Measurements from ENCODE around the gene SNED1. TPM values are rescaled to one million over a fixed set of nuclear protein-coding genes. Genes with fewer than 3 reads are reported as not detected.

Gene SNED1
- total RNA-seq, 4 donors from 2014 or later = 5.6 to 31.9 (median 13.2) TPM

DNA sequence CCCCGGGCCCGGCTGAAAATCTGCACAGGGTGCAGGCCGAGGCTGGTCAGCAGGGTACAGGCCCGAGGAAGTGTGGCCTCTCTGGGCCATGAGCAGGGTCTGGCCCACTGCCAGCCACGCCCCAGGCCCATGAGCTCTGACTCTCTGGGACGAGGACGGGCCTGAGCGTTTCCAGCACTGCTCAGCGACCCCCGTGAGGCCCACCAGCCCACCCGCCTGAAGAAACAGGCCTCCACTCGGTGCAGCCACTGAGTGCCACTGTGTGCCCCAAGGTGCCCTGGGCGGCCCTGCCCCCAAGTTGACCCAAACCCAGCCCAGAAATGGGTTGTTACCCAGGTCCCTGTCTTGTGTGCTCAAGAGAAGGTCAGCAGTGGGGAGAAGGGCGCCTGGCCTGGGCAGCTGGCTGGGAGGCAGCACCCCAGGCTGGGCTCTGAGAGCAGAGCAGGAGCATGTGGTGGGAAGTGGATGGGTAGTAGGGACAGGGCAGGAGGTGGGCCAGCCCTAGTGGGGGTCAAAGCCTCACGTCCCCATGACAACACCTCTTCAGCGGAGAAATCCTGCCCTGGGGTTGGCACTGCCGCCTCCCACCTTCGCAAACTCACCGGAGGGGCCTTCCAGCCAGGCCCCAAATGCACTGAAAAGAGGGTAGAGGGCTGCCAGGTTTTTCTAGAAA lies 2.1 kb upstream of the SNED1 start:
- Histone ChIP-seq H3K9me3 (no peaks in the 10 kb centered on the region), H3K27ac (peak overlapping the region; percentile 68), H3K4me1 (peaks cover 64% of the 10 kb centered on the region), H3K27me3 (peaks cover 12% of the 10 kb centered on the region), H3K4me3 (no peak overlapping the region), H3K36me3 (no peaks in the 10 kb centered on the region)
- DNase-seq (ENCODE audit: low spot score in 2 of 2) = peak; percentile 62 to 77
- 83% methylated on average over 12 of the region's 19 CpGs for WGBS
- TF ChIP-seq, protein P1, sequence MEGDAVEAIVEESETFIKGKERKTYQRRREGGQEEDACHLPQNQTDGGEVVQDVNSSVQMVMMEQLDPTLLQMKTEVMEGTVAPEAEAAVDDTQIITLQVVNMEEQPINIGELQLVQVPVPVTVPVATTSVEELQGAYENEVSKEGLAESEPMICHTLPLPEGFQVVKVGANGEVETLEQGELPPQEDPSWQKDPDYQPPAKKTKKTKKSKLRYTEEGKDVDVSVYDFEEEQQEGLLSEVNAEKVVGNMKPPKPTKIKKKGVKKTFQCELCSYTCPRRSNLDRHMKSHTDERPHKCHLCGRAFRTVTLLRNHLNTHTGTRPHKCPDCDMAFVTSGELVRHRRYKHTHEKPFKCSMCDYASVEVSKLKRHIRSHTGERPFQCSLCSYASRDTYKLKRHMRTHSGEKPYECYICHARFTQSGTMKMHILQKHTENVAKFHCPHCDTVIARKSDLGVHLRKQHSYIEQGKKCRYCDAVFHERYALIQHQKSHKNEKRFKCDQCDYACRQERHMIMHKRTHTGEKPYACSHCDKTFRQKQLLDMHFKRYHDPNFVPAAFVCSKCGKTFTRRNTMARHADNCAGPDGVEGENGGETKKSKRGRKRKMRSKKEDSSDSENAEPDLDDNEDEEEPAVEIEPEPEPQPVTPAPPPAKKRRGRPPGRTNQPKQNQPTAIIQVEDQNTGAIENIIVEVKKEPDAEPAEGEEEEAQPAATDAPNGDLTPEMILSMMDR (IDR thresholded peaks at IDR 0.05) = no peak
- TF ChIP-seq POLR2AphosphoS5 (IDR thresholded peaks at IDR 0.05) = no peak
- no peak for TF ChIP-seq EP300 (IDR thresholded peaks at IDR 0.05)
- TF ChIP-seq POLR2A (IDR thresholded peaks at IDR 0.05) = no peak

DNA sequence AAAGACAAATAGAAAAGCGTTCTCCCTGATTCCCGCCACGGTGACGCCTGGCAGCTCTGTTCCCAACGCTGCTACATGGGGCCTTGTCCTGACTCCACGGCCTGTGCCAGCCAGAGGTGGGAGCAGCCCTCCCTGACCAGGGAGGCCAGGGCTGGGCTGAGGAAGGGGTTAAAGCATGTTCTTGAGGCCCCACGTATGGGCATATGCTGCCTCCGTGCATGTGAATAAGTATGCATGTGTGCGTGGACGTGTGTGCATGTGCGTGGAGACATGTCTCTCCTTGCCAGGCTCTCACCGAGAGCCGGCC lies 1.6 kb upstream of the SNED1 start:
- no peaks in the 10 kb centered on the region for H3K9me3 ChIP-seq
- peak overlapping the region; percentile 68 for H3K27ac ChIP-seq
- no peaks in the 10 kb centered on the region for H3K36me3 ChIP-seq
- WGBS = 86% methylated on average over 11 of the region's 13 CpGs
- H3K4me3 ChIP-seq = peak overlapping the region; percentile 10
- peak in 1 of 2 donors; percentile 58 for DNase-seq (ENCODE audit: low spot score in 2 of 2)
- peaks cover 66% of the 10 kb centered on the region for H3K4me1 ChIP-seq
- TF ChIP-seq POLR2A (IDR thresholded peaks at IDR 0.05) (no peak), POLR2AphosphoS5 (IDR thresholded peaks at IDR 0.05) (no peak), EP300 (IDR thresholded peaks at IDR 0.05) (no peak)
- TF ChIP-seq, protein P1 (IDR thresholded peaks at IDR 0.05) = no peak
- H3K27me3 ChIP-seq = peaks cover 12% of the 10 kb centered on the region

DNA sequence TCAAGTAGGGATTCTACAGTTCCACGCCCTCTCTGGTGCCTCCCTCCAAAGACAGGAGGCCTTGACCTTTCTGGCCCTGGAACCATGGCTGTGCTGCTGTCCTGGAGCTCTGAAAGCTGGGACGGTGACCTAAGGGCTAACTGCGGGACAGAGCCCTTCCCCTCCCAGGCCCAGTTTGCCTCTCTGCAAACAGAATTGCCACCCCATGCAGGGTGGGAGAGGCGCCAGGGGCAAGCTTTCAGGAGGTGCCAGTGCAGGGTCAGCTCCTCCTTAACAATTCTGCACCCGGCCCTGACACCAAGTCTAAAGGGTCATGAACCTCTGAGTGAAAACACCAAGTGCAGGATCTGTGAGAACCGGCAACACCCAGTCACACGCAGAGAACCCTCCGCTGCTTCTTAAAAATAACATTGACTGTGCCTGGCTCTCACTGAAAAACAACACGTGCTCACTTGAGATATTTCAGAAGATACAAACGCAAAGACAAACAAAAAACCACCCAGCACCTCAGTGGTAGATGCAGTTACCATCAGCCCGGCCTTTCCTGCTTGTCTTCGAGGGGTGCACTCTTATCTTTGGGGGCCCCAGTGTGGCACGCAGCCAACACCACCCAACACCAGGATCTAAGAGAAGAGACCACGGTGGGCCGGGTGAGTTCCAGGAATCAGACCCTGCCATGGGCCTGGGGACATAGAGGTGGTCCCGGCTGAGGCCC lies 1.1 kb upstream of the SNED1 start:
- Histone ChIP-seq H3K27ac (peak overlapping the region; percentile 90), H3K27me3 (peaks cover 12% of the 10 kb centered on the region), H3K9me3 (no peaks in the 10 kb centered on the region), H3K4me3 (peak overlapping the region; percentile 72), H3K4me1 (peaks cover 62% of the 10 kb centered on the region), H3K36me3 (no peaks in the 10 kb centered on the region)
- TF ChIP-seq, protein P1 (IDR thresholded peaks at IDR 0.05) = no peak
- no peak for TF ChIP-seq EP300 (IDR thresholded peaks at IDR 0.05)
- no peak for TF ChIP-seq POLR2AphosphoS5 (IDR thresholded peaks at IDR 0.05)
- no peak for TF ChIP-seq POLR2A (IDR thresholded peaks at IDR 0.05)
- WGBS = 51% methylated on average over 16 of the region's 16 CpGs
- peak; percentile 79 to 80 for DNase-seq (ENCODE audit: low spot score in 2 of 2)

DNA sequence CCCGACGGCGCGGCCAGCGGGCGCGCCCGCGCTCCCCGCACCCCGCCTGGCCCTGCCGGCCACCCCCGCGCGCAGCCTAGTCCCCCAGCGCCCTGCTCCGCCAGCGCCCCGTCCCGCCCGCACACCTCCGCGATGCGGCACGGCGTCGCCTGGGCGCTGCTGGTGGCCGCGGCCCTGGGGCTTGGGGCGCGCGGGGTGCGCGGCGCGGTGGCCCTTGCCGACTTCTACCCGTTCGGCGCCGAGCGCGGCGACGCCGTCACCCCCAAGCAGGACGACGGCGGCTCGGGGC lies 232 bp downstream of the SNED1 start:
- DNase-seq (ENCODE audit: low spot score in 2 of 2) = no peak
- Histone ChIP-seq H3K27ac (peak overlapping the region; percentile 90), H3K36me3 (peaks cover 7% of the 10 kb centered on the region), H3K27me3 (peaks cover 10% of the 10 kb centered on the region), H3K4me3 (peak overlapping the region; percentile 72), H3K4me1 (peaks cover 56% of the 10 kb centered on the region), H3K9me3 (no peaks in the 10 kb centered on the region)
- WGBS = no CpG with 5 or more reads among the region's 51 CpGs
- TF ChIP-seq POLR2AphosphoS5 (IDR thresholded peaks at IDR 0.05) (no peak), EP300 (IDR thresholded peaks at IDR 0.05) (no peak)
- TF ChIP-seq, protein P1 (IDR thresholded peaks at IDR 0.05) = no peak

DNA sequence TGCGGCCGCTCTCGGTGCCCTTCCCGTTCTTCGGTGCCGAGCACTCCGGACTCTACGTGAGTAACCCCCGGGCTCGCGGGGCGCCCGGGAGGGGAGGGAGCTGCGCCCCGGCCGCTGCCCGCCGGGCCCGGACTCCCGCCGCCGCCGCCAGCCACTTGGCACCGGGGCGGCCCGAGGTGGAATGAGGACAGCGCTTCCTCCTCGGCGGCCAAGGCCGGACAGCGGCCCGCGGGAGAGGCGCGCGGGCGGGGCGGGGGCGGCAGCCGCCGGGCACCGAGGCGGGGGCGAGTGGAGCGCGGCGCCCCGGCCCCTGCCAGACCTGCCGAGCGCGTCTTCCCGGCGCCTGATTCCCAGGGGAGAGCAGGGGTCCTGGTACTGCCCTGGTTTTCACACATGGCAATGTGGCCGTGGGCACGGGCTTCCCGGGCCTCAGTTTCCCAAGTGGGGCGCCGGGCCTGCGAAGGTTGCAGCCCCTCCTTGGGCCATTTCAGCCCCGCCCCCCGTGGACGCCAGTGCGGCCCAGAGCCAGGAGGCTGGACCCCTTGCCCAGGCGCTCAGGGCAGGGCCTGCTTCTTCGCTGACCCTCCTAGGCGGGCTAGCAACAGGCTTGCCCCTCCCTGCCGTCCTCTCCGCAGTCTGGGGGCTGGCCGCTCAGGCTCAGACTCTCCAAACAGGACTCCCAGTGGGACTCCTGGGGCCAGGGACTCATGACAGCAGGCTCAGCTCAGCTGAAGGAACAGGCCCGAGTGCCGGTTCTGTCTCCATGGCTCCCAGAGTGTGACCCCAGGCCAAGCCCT lies 775 bp downstream of the SNED1 start:
- no peak for TF ChIP-seq POLR2AphosphoS5 (IDR thresholded peaks at IDR 0.05)
- TF ChIP-seq, protein P1 (IDR thresholded peaks at IDR 0.05) = no peak
- TF ChIP-seq EP300 (IDR thresholded peaks at IDR 0.05) = no peak
- TF ChIP-seq POLR2A (IDR thresholded peaks at IDR 0.05) = no peak
- no peaks in the 10 kb centered on the region for H3K9me3 ChIP-seq
- peak; percentile 72 to 73 for DNase-seq (ENCODE audit: low spot score in 2 of 2)
- peaks cover 7% of the 10 kb centered on the region for H3K36me3 ChIP-seq
- H3K4me1 ChIP-seq = peaks cover 55% of the 10 kb centered on the region
- peak overlapping the region; percentile 90 for H3K27ac ChIP-seq
- peaks cover 10% of the 10 kb centered on the region for H3K27me3 ChIP-seq
- WGBS = 0% methylated on average over 10 of the region's 71 CpGs
- H3K4me3 ChIP-seq = peak overlapping the region; percentile 72

All from suprapubic skin (tissue), 4 donors.